Stimulated activated CD4-positive, alpha-beta T cell treated with anti-CD3 and anti-CD28 coated beads, Interleukin-2, amount 100 ng/mL, for 24 hours (primary cell): ENCODE measurements around the gene MYPN.
"Not testable (repeated sequence)": the region's sequence is repeated elsewhere in the genome, so short reads cannot be mapped to it uniquely, and the experiment has no call there.

Source experiments
- DNase-seq, 2 donors: peaks; one replicate each; pipeline ENCODE4 v3.0.0-alpha.2; 2020

MYPN gene

GRCh38 chr10:68109331-68109730 is at the start of gene MYPN:
TSS of gene MYPN (plus strand) at chr10:68109488. CDS start at chr10:68121439, 11,951 bp downstream.
- DNase-seq, result no peak

GRCh38 chr10:68067029-68067428 is 42.3 kb upstream of the MYPN start:
- DNase-seq, result no peak

- no peak for DNase-seq
Observed at GRCh38 chr10:68067508-68067907, 41.8 kb upstream of the MYPN start.

- DNase-seq, result no peak
Observed at GRCh38 chr10:68073631-68074030, 35.7 kb upstream of the MYPN start.

GRCh38 chr10:68074031-68074774 is 35.1 kb upstream of the MYPN start:
- DNase-seq, result no peak

GRCh38 chr10:68074775-68075549 is 34.3 kb upstream of the MYPN start, which contains the start of gene HERC4:
TSS of gene HERC4 (minus strand) at chr10:68075283. CDS start at chr10:68073108, 2,175 bp downstream.
- DNase-seq, result peak; percentile 90 to 91

GRCh38 chr10:68075550-68076004 is 33.7 kb upstream of the MYPN start:
- no peak for DNase-seq

- not testable (repeated sequence) for DNase-seq
Observed at GRCh38 chr10:68076081-68076480, 33.2 kb upstream of the MYPN start.

GRCh38 chr10:68077026-68077425 is 32.3 kb upstream of the MYPN start:
- DNase-seq, result no peak

- DNase-seq, result no peak
Observed at GRCh38 chr10:68079434-68079833, 29.9 kb upstream of the MYPN start.

- DNase-seq, result no peak
Observed at GRCh38 chr10:68080853-68081431, 28.3 kb upstream of the MYPN start.

- DNase-seq, result no peak
Observed at GRCh38 chr10:68081916-68082315, 27.4 kb upstream of the MYPN start.

- DNase-seq, result no peak
Observed at GRCh38 chr10:68082872-68083271, 26.4 kb upstream of the MYPN start.

- DNase-seq, result no peak
Observed at GRCh38 chr10:68083953-68084352, 25.3 kb upstream of the MYPN start.

GRCh38 chr10:68084469-68084868 is 24.8 kb upstream of the MYPN start:
- no peak for DNase-seq

- no peak for DNase-seq
Observed at GRCh38 chr10:68086011-68086410, 23.3 kb upstream of the MYPN start.

- no peak for DNase-seq
Observed at GRCh38 chr10:68086910-68087684, 22.2 kb upstream of the MYPN start.

- no peak for DNase-seq
Observed at GRCh38 chr10:68087685-68088401, 21.4 kb upstream of the MYPN start.

GRCh38 chr10:68088740-68089139 is 20.5 kb upstream of the MYPN start:
- DNase-seq, result no peak

- no peak for DNase-seq
Observed at GRCh38 chr10:68090586-68090985, 18.7 kb upstream of the MYPN start.

GRCh38 chr10:68092512-68092911 is 16.8 kb upstream of the MYPN start:
- no peak for DNase-seq

GRCh38 chr10:68095153-68095552 is 14.1 kb upstream of the MYPN start:
- DNase-seq, result no peak
